Nephron progenitor cell (in vitro differentiated cells): Measurements from ENCODE around the gene LIFR.

Experiments
- DNase-seq: peaks from one replicate; pipeline ENCODE4 v3.0.0; 2021
- H3K27ac Mint-ChIP-seq: 2 replicates; pipeline ENCODE4 v1.8.0; 2021; ENCODE audit warnings: mild to moderate bottlenecking, moderate library complexity, mixed read lengths
- H3K27me3 Mint-ChIP-seq: 2 replicates; pipeline ENCODE4 v1.8.0; 2021; ENCODE audit warnings: mild to moderate bottlenecking, low read depth, mixed read lengths; ENCODE audit not compliant: poor library complexity
- H3K36me3 Mint-ChIP-seq: 2 replicates; pipeline ENCODE4 v1.8.0; 2021; ENCODE audit warnings: low read depth, mixed read lengths
- H3K4me1 Mint-ChIP-seq: 2 replicates; pipeline ENCODE4 v1.8.0; 2021; ENCODE audit warnings: mixed read lengths
- H3K4me3 Mint-ChIP-seq: 2 replicates; pipeline ENCODE4 v1.8.0; 2021; ENCODE audit warnings: mild to moderate bottlenecking, moderate library complexity, mixed read lengths
- H3K9me3 Mint-ChIP-seq: 2 replicates; pipeline ENCODE4 v1.8.0; 2021; ENCODE audit warnings: mild to moderate bottlenecking, moderate library complexity, mixed read lengths
- CTCF ChIP-seq: fragments of 200-600 bp; sonication (generic); IDR thresholded peaks from 2 replicates; pipeline ENCODE4 v1.5.0; 2021; ENCODE audit warnings: antibody characterized with exemption

LIFR gene

GRCh38 chr5:38548064-38548759 lies 8.2 kb downstream of the LIFR start:
- Mint-ChIP-seq H3K27me3 (peaks cover 2% of the 10 kb centered on the region), H3K4me3 (no peak overlapping the region), H3K4me1 (peaks cover 14% of the 10 kb centered on the region), H3K36me3 (no peaks in the 10 kb centered on the region), H3K9me3 (no peaks in the 10 kb centered on the region), H3K27ac (no peak overlapping the region)
- no peak for DNase-seq
- no peak for TF ChIP-seq CTCF

- DNase-seq = no peak
- no peak overlapping the region for H3K27ac Mint-ChIP-seq
- peaks cover 14% of the 10 kb centered on the region for H3K4me1 Mint-ChIP-seq
- TF ChIP-seq CTCF = no peak
- H3K27me3 Mint-ChIP-seq = peaks cover 2% of the 10 kb centered on the region
- no peaks in the 10 kb centered on the region for H3K9me3 Mint-ChIP-seq
- H3K4me3 Mint-ChIP-seq = no peak overlapping the region
- no peaks in the 10 kb centered on the region for H3K36me3 Mint-ChIP-seq
These were observed 9.2 kb downstream of the LIFR start for GRCh38 chr5:38547257-38547656.

DNA sequence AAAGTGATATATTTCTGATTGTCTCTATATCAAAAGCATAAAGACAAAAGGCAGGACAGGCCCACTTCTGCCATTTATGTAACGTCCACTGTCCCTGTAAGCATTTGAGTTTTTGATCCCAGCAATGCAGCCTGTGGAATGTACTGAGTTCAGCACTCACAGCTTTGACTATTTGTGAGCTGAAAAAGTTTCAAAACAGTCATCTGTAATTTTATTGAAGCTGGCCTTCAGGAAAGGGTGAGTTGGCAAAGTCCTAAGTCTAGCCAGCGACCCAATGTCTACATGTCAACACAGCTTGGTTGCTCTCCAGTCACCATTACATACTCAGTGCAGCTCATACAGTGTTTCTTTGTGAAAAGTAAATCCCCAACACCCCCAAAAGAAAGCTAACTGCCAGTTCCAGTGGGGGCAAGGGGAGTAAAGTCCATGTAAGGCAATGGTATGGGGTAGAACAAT lies 9.7 kb downstream of the LIFR start:
- Mint-ChIP-seq H3K27me3 (peaks cover 2% of the 10 kb centered on the region), H3K27ac (no peak overlapping the region), H3K36me3 (no peaks in the 10 kb centered on the region), H3K4me1 (peaks cover 14% of the 10 kb centered on the region), H3K9me3 (no peaks in the 10 kb centered on the region), H3K4me3 (no peak overlapping the region)
- no peak for DNase-seq
- TF ChIP-seq CTCF = no peak

DNA sequence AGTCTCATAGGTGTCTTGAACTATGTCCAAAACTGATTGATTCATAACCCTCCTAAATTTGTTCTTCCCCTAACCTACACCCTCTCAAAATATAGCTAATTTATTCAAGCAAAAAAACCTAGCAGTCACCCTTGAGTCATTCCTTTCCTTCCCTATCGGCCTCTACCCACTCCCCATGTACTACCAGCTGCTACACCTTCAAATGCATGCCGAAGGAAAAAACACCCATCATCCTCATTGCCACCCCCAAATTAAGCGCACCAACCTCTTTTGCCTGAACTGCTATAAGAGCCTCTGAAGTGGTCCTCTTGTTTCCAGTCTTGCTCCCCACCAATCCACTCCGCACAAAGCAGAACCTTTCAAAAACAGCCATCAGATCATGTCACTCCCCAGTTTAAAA lies 12.6 kb downstream of the LIFR start:
- DNase-seq = no peak
- H3K27me3 Mint-ChIP-seq = no peaks in the 10 kb centered on the region
- H3K4me1 Mint-ChIP-seq = peaks cover 13% of the 10 kb centered on the region
- H3K4me3 Mint-ChIP-seq = no peak overlapping the region
- no peak overlapping the region for H3K27ac Mint-ChIP-seq
- H3K36me3 Mint-ChIP-seq = no peaks in the 10 kb centered on the region
- TF ChIP-seq CTCF = no peak
- no peaks in the 10 kb centered on the region for H3K9me3 Mint-ChIP-seq

DNA sequence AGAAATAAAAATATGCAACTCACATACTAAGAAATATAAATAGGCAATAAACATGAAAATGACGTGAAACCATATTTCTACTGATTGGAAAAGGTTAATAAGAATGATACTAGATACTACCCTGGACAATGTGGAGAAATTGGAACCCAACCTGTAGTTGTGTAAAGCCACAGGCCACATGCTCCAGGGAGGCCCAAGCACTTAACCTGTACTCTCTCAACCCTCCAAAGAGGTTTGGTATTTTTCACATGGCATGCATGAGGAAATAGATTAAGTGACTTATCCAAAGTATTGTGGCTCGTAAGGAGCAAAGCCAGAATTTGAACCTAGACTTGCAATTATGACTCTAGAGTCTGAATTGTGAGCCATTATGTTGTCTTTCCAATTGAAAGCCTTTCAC lies 13.4 kb downstream of the LIFR start:
- Mint-ChIP-seq H3K4me1 (peaks cover 15% of the 10 kb centered on the region), H3K4me3 (no peak overlapping the region), H3K27me3 (no peaks in the 10 kb centered on the region), H3K36me3 (no peaks in the 10 kb centered on the region), H3K27ac (no peak overlapping the region), H3K9me3 (no peaks in the 10 kb centered on the region)
- no peak for TF ChIP-seq CTCF
- DNase-seq = no peak

- no peak for TF ChIP-seq CTCF
- no peak for DNase-seq
- Mint-ChIP-seq H3K36me3 (no peaks in the 10 kb centered on the region), H3K9me3 (no peaks in the 10 kb centered on the region), H3K4me3 (no peak overlapping the region), H3K4me1 (peaks cover 13% of the 10 kb centered on the region), H3K27ac (no peak overlapping the region), H3K27me3 (no peaks in the 10 kb centered on the region)
These were observed 15.2 kb downstream of the LIFR start for GRCh38 chr5:38541174-38541725.
